Measurements from ENCODE around the gene CASKIN1.
"Not testable (repeated sequence)": the region's sequence is repeated elsewhere in the genome, so short reads cannot be mapped to it uniquely, and the experiment has no call there.

The CASKIN1 gene

GRCh38 chr16:2209258-2210008 is 13.0 kb upstream of the CASKIN1 start:
- no peak for DNase-seq (ENCODE audit: low spot score)

GRCh38 chr16:2208772-2209171 is 12.4 kb upstream of the CASKIN1 start:
- DNase-seq (ENCODE audit: low spot score), result no peak

- DNase-seq (ENCODE audit: low spot score), result no peak
Measured at GRCh38 chr16:2208308-2208707, 11.9 kb upstream of the CASKIN1 start.

DNA sequence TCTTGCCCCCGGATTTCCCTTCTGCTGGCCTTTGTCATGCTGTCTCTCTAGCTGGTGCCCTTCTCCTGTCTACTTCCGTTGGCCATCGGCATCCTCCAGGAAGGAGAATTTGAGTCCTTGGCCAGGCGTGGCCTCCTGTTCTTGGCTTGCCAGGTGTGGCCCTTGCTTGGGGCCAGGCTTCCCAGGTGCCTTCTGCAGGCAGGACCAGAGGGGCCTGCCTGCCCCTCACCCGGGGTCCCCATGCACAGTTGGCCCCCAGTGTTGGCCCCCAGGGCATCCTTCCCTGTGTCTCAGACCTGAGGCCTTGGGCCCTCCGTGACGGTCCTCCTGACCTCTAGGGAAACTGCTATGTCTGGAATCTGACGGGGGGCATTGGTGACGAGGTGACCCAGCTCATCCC is 11.5 kb upstream of the CASKIN1 start:
- no peak for DNase-seq (ENCODE audit: low spot score)

- DNase-seq (ENCODE audit: low spot score), result no peak
Measured at GRCh38 chr16:2206780-2207433, 10.5 kb upstream of the CASKIN1 start.

DNA sequence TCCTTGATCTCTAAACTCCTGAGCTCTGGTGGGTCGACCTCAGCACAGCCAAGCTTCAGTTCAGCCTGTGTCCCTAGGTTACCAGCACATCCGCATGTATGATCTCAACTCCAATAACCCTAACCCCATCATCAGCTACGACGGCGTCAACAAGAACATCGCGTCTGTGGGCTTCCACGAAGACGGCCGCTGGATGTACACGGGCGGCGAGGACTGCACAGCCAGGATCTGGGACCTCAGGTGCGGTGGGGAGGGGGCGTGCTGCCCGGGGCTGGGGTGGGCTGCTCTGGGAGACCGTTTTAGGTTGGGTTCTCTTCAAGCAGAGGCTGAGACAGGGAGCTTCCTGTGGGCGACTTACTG is 10.0 kb upstream of the CASKIN1 start:
- DNase-seq (ENCODE audit: low spot score), result no peak

DNA sequence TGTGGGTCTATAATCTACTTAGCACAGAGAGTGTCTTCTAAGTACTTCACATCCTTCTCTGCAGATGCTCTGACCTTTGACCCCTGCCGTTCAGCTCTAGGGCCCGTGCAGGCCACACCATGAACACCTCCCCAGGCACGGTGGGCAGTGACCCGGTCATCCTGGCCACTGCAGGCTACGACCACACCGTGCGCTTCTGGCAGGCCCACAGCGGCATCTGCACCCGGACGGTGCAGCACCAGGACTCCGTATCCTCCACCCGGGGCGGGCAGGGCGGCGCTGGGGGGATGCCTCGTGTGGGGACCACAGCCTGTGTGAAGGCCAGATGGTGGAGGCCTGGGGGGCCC is 9.5 kb upstream of the CASKIN1 start:
- no peak for DNase-seq (ENCODE audit: low spot score)

DNA sequence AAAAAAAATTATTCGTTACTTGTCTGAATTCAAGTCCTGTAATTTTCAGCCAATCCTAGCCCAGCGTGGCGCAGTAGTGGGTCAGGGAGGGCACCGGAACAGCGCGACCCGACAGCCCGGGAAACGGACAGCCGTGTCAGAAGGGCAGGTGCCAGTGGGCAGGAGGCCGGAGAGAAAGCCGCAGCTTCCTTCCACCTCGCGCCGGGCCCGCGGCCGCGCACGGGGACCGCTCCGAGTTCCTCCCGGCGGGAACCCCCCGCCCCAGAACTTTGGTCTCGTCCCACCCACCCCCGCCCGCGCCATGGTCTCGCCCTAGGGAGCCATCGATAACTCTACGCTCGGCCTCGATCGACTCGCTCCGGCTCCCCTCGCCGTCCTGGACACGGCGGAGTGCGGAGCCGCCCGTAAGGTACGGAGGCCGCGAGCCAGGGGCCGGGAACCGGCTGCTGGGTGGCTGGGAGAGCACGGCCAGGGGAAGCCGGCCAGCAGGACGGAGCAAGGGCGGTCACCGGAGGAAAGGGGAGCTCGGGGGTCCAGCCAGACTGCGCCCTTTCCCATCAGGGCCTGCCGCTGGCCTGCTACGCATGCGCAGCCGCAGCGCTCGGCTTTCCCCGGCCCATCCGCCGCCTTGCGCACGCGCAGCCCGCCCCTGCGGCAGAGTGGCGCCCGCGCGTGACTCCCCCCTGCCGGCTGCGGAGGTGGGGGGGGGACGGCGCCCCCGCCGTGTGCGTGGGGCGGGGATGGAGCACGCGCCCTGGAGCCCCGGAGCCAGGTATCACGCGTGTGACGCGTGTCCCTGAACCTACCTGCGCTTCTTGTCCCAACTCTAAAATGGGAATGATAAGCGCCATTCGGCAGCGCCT is 8.9 kb upstream of the CASKIN1 start, which contains the start of gene MLST8:
Gene MLST8 (plus strand): TSS at position 351 of the 863 bp plus-strand sequence. CDS start 632 bp downstream, outside the sequence.
- DNase-seq (ENCODE audit: low spot score), result peak; percentile 87

DNA sequence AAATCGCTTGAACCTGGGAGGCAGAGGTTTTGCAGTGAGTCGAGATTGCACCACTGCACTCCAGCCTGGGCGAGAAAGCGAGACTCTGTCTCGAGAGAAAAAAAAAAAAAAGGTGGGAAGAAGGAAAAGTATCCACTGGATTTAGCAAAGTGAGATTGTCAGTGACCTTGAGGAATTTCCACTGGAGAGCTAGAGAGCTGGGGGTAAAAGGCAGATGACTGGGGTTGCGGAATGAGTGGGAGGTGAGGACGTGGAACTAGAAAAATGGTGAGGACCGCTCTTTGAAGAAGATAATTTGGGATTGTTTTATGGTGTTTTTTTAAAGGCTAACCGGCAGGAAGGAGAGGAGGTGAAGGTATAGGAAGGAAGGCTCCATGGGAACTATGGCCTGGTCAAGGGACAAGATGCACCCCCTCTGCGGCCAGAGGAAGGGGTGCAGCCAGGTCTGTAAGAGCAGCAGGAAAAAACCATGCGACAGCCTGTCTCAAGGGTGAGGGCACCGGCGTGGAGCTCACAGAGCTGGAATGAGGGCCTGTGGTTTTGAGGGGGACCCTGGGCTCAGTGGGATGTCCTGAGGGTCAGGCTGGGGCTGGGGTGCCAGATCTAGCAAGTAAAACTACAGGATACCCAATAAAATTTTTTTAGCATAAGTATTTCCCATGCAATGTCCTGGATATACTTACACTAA is 8.2 kb upstream of the CASKIN1 start:
- no peak for DNase-seq (ENCODE audit: low spot score)

- DNase-seq (ENCODE audit: low spot score), result not testable (repeated sequence)
Measured at GRCh38 chr16:2203119-2203688, 6.8 kb upstream of the CASKIN1 start.

- no peak for DNase-seq (ENCODE audit: low spot score)
Measured at GRCh38 chr16:2200313-2200712, 3.9 kb upstream of the CASKIN1 start.

DNA sequence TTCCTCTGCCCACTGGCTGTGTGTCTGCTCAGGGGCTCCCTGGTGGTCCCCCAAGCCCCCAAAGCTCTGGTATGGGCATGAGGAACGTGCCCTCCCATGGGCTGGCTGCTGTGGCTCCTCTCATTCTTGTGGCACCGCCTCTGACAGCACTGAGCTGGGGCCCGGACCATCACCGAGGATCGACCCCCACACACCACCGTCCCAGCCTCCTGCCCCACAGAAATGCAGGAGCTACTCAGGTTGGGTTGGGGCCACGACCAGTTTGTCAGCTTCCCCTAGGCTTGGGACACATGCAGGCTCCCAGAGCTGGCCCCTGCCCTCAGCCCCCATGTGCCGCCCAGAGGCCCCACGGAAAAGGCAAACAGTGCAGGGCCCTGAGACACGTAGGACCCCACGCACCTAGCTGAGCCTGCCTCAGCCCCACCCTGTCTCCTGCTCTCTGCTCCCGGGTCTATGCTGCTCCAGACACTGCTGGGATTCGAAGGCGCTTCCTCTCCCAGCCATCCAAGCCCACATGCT is 3.3 kb upstream of the CASKIN1 start:
- DNase-seq (ENCODE audit: low spot score), result no peak

- no peak for DNase-seq (ENCODE audit: low spot score)
Measured at GRCh38 chr16:2199095-2199494, 2.7 kb upstream of the CASKIN1 start.

- DNase-seq (ENCODE audit: low spot score), result no peak
Measured at GRCh38 chr16:2198283-2198682, 1.9 kb upstream of the CASKIN1 start.

DNA sequence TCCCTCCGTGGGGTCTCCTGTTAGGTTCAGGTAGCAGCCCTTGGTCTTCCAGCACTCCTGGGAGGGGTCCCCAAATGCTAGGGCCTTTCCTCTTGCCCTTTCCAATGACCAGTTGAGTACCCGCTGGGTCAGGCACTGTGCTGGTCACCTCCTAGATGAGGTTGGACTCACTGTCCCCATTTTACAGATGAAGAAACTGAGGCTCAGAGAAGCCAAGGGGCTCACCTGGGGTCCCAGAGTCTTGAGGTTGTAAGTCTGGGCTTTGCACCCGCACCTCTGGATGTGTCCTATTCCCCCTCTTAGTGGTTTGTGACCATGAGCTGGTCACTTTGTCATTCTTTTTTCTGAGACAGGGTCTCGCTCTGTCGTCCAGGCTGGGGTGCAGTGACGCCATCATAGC is 1.4 kb upstream of the CASKIN1 start:
- DNase-seq (ENCODE audit: low spot score), result no peak

DNA sequence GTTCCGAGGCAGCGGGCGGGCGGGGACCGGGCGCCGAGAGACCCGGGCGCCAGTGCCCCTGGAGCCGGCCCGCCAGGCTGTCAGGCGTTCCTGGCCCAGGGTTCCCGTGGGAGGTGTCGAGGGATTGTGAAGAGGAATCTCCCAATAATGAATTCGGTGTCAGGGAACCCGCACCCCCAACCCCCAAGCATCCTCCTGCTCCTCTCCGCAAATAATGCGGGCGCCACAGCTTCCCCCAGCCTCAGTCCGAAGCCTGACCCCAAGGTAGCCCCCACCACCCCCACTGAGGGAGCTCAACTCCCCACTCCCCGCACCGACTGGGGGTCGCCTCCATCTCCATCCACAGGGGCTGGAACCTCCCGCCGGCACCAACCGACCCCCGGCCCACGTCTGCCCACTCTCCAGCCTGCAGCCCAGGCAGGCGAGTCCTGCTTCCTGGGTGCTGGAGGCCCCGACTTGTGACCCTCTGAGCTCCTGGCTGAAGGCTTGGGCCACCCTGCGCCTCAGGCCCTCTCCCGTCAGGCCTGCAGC is 641 bp upstream of the CASKIN1 start:
- no peak for DNase-seq (ENCODE audit: low spot score)

- no peak for DNase-seq (ENCODE audit: low spot score)
Measured at GRCh38 chr16:2195322-2196161, 863 bp downstream of the CASKIN1 start.

GRCh38 chr16:2194852-2195321 is 1.5 kb downstream of the CASKIN1 start:
- peak; percentile 65 for DNase-seq (ENCODE audit: low spot score)

DNA sequence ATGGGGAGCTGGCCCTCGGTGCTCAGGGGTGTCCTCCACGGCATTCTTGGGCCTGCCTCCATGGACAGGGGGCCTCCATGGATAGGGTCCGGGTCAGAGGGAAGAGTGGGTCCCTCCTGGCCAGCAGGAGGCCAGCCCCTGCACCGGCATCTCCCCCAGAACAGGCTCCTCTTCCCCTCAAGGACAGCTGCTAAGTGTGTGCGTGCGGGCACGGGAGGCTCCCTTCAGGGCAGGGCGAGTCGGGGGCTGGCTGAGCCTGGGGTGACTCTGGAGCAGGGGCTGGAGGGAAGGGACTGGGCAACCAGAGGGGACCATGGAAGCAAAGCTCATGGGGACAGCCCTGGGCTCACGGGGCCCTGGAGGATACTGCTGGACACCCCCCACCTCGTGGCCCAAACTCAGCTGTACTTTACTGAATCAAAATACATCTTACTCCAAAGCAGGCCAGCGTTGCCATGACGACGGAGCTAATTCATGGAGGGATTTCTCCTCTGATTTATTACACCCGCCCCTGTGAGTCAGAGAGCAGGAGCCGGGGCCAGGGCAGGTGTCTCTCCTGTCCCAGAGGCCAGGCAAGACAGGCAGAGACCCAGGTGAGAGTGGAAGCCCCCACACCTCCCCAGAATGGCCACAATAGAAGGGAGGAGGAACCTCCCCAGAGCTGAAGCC is 2.1 kb downstream of the CASKIN1 start:
- DNase-seq (ENCODE audit: low spot score), result peak; percentile 47

- no peak for DNase-seq (ENCODE audit: low spot score)
Measured at GRCh38 chr16:2191446-2191706, 5.0 kb downstream of the CASKIN1 start.
